Measurements from ENCODE around the gene DRD3.

- no peak for TF ChIP-seq POLR2A (IDR thresholded peaks at IDR 0.05; ENCODE audit: low read length)
- no peak for TF ChIP-seq GATA1 (IDR thresholded peaks at IDR 0.05; ENCODE audit: low read depth, low read length)
These were observed 67.6 kb downstream of the DRD3 start for GRCh38 chr3:114111060-114111770.
